NCI-H1436 treated with DMSO at 0.1 percent for 48 hours (cell line): ENCODE data around the gene SLC41A3.

Source experiments
- DNase-seq: peaks from one replicate; lab custom pipeline; 2025; lab: John Stamatoyannopoulos, UW

Gene SLC41A3

DNA sequence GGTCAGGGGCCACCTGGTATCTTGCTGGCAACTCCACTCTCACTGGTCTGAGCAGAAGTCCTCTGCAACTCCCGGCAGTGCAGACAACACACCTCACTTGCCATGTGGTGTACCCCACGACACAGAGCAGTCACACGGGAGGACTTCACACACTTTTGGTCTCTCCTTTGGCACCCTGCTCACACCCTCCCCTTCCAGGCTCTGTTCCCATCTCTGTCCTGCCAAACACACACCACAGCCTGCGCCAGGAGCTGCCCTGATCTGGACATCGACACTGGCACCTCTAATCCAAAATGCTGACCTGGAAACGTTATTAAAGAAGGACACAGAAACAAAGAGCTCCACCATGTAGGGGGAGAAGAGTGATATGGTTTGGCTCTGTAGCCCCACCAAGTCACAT, 57.2 kb downstream of the SLC41A3 start:
- no peak for DNase-seq

- no peak for DNase-seq
These were observed 57.6 kb downstream of the SLC41A3 start for GRCh38 chr3:126026277-126026751.

DNA sequence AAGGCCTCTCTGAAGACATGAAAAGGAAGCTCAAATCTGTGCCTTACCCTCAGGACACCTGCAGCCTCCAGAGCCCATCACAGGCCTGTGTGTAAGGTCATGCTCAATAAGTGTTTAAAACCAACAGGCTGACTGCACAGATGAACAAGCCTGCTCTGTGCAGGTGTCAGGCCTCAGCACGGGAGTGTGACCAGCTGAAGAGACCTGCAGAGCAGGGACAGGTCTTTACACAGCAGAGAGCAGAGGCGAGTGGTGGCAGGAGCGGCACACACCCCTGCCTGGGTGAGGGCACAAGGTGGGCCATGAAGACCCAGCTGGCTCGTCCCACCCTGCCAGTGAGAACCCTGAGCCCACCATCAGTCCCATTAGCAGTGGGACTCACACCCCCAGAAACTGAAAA, 58.1 kb downstream of the SLC41A3 start:
- no peak for DNase-seq

DNA sequence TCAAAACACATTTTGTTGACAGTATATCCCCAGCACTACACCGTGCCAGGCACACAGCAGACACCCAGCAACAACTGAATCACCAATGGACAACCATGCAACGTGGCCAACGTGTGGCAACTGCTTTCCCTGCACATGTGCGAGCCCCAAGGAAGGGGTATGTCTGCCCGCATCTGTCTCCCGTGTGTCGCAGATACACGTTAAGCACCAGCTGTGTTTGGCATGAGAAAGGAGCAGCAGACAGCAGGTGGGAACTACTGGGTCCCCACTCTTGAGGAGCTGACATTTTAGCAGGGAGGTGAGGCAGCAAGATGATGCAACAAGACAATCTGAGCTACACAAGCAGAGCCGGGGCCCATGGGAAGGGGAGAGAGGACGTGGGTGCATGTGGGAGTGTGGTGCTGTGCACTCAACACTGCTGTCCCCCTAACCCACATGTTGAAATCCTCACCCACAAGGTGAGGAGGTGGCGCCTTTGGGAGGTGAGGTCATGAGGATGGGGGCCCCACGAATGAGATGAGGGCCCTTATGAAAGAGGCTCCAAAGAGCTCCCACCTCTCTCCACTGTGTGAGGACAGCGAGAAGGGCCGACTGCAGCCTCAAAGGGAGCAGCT, 58.7 kb downstream of the SLC41A3 start:
- no peak for DNase-seq

GRCh38 chr3:126024049-126024854, 59.7 kb downstream of the SLC41A3 start:
- DNase-seq: no peak

DNA sequence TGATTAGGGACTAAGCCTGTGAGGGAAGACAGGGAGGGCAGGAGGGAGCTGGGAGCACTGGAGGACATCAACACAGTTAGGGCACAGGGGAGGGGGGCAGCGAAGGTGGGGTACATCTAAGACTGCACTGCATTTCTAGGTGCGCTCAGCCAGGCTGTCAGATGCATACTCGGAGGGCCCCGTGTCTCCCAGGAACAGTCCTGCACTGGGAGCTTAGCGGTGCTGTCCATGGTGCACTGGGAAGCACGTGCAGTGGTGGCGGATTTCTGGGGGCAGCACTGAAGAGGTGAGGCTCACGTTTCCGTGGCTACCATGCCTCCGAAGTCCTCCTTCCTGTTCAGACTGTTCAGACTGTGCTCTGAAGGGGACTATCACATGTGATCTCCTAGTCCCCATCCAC, 60.5 kb downstream of the SLC41A3 start:
- no peak for DNase-seq

- no peak for DNase-seq
These were observed 61.1 kb downstream of the SLC41A3 start for GRCh38 chr3:126022741-126023359.

DNA sequence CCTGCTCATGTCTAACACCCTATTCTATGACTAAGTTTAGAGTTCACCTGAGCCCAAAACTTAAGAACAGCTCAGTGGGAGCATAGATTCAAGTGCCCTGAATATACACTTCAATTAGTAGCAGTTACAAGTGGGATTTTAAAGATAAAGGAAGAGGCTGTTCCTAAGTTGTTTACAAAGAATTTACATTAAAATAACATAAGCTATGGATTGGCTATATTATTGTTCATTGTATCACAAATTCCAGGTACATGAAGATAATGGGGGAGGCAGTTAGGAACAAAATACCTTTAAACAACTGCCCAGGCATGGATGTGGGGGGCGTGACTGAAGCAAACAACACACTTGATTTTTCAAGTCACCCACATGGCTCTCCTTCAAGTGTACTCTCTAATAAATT, 62.2 kb downstream of the SLC41A3 start:
- no peak for DNase-seq

DNA sequence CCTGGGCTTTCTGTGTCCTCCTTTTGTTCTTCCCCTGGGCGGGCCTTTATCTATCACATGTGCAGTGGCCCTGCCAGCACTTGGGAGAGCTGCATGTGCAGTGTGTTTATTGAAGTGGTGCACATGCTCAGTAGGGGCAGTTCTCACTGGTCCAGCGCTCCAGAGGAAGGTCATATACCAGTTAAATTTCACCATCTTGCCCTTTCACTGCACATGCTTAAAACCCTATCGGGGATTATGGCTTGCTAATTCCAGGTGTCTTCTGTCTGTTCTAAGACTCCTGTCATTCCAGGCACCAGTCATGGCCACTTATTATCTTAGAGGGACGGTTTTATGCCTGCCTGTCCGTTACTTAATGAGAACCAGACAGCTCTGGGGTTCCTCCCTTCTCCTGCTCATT, 62.7 kb downstream of the SLC41A3 start:
- no peak for DNase-seq

- DNase-seq: no peak
These were observed 64.2 kb downstream of the SLC41A3 start for GRCh38 chr3:126019683-126020082.

GRCh38 chr3:126018995-126019394, 64.9 kb downstream of the SLC41A3 start:
- no peak for DNase-seq

DNA sequence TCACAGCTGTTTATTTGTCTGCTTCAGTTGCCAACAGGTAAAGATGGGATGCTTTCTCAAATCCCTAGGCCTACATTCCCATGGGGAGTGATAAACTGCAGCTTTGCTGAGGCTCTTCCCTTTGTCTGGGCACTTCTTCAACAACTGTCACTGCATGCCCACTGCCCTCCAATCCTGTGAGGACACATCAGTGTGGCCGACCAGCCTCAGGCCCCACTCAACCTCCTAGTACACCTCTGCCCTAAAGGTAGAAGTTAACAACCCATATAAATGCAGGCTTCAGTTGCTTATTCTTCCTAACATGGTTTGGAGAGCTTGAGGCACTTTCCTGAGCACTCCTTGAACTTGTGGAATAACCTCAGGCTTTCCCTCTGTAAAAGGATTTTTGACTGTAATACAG, 65.4 kb downstream of the SLC41A3 start:
- DNase-seq: no peak

- DNase-seq: no peak
These were observed 66.6 kb downstream of the SLC41A3 start for GRCh38 chr3:126017362-126017761.

DNA sequence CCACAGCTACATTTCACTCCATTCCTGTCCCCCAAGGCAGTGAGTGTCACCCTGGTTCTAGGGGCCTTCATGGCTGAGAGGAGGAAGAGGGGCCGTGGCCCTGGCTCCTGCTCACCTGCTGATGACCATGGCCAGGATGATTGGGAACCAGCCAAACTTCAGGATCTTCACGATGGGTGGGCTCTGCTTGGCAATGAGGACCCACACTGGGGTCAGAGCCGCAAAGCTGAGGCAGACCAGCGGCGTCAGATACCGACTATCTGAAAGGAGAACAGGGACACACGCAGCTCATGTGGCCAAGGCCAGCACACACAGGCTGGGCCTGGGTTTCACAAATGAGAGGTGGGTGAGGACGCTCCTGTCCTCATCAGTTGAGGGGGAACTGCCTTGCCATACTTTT, 67.3 kb downstream of the SLC41A3 start:
- DNase-seq: no peak

DNA sequence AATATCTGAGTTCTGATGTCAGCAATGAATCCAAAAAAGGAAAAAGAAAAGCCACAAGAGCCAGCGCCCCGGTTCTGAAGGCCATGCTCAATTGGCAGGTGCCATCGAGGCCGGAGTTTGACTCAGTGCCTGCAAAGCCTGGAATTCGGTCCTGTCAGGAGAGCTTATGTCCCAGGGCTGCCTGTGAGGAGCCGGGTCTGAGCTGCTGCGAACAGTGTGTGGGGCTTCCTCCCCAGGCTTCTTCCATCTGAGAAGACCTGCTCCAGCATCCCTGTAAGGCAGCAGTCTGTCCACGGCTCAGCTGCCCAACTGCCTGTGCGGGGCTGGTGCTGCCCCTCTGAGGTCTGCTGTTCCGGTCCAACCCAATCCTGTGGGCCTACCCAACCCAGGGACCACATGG, 68.8 kb downstream of the SLC41A3 start:
- DNase-seq: no peak

DNA sequence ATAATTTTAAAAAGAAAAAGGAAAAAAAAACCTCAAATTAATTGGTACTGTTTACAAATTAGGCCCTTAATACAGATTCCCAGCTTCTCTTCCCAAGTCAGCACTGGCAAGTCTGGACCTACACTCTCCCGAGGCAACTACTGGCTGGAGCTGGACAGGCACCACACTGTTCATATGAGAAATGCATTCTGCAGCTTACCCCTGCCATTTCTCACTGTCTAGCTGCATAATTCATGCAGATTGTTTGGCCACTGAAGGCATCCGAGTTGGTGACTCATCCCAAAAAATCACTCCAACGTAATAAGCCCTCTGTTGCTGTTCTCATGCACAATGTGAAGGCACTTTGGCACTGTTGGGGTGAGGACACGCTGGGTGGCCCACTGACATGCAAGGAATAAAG, 69.7 kb downstream of the SLC41A3 start:
- DNase-seq: no peak

DNA sequence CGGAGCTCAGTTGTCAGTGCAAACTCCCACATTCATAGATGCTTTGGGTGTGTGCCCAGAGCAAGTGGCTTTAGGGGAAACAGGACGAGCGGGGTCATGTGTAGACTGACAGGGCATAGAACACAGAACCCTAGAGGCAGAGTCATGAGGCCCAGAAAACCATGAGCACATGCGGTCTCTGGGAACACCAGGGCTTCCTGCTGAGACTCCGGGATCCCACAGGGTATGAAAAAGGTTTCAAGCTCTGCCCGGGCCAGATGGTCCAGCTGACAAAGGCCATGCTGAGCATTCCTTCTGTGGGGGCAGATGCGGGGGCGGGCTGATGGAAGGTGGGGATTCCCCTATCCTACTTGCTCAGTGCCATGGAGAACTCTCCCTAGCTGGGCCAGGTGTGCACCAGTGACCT, 70.2 kb downstream of the SLC41A3 start:
- DNase-seq: no peak

DNA sequence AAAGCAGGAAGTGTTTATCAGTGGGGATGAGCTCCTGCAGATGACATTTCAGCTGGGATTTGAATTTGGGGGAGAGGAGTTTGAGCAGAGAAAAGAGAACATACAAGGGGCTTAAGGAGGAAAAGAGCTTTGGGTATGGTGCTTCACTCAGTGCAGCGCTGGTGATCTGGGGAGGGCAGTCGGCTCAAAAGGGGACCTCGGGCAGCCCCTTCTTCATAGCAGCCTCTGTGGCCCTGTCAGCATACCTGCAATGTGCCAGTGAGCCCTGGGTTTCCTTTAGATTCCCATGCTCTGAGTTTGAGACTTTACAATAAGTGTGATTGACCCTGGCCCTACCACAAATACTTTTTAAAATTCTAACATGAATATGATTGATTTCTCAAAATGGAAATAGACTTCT, 74.7 kb downstream of the SLC41A3 start:
- no peak for DNase-seq

GRCh38 chr3:126008219-126008618, 75.7 kb downstream of the SLC41A3 start:
- no peak for DNase-seq

DNA sequence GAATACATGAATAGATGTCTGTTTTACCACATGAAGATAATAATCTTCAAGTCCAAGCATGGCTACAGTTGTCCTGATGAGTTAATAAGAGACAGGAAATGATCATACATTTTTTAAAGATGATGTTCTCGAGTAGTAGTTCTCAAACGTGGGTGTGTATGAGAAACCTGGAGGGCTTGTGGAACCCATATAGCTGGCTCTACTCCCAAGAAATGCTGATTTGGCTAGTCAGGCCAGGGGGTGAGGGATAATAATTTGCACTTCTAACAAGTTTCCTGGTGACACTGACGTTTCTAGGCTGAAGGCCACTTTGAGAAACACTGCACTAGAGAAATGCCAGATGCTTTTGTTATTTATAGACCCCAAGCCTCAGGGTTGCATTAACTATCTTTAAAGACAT, 78.0 kb downstream of the SLC41A3 start:
- no peak for DNase-seq

GRCh38 chr3:126004692-126005091, 79.2 kb downstream of the SLC41A3 start:
- DNase-seq: no peak

DNA sequence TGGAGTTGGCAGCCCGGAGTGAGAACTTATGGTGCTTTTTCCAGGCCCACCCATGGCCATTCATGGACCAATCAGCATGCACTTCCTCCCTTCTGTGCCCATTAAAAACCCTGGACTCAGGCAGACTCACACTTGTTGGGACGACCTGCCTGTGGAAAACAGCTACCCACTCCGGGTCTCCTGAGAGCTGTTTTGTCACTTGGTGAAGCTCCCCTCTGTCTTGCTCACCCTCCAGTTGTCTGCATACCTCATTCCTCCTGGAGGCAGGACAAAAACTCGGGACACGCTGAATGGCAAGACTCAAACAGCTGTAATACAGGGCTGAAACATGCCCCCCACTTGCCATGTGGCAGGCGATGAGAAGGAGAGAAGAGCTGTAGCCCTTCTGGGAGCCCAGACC, 79.7 kb downstream of the SLC41A3 start:
- no peak for DNase-seq

DNA sequence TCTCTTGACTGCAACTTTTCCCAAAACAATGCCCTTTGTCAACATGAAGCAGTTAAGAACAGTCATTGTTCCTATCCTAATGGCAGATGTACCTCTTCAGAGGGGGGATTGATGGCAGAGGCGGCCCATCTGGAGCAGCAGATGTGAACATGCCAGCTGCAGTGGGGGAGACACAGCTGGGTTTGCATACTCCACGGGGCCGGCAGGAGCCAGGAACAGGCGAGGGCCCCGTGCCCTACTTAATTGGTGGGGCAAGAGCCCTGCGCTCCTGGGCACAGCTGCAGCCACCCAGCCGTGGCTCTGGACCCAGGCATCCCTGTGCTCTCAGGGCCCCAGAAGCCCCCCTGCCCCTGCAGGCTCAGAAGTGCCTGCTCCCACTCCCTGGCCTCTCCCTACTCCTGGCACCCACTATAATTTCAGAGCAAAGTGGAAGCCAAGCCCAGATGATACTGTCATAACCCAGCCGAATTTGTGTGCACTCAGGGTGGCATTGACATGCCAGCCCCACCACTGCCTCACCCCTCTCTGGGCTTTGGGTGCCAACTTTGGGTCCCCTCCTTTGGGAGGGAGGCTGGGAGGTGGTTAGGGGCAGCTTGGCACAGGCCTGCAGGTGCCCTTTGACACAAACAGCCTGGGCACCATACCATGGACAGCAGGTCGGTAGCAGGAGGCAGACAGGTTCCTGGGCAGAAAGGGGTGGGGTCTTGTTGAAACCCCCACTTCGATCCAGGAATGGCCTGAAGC, 80.3 kb downstream of the SLC41A3 start:
- no peak for DNase-seq
